Measurements from ENCODE around the gene PPP4R4. TPM values are rescaled to one million over a fixed set of nuclear protein-coding genes. Genes with fewer than 3 reads are reported as not detected.

Gene PPP4R4
- total RNA-seq, 2 donors from 2014 or later, result 4.6 to 8.4 TPM

DNA sequence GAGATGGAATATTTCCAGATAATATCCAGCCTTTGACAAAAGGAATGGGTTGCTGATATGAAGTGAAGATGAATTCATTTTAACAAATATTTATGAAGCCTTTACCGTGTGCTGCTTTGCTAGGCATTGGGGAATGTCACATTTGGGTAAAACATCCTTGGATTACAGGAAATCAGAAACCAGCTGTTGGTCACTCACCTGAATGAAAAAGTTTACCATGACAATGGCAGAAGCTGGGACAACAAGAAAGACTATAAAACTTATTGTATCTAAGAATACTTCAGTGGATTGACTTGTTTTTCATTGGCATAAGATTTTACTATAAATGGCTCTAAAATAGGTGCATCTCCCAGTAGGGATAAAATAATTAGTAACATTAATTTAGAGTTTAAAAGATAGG, 19.7 kb downstream of the PPP4R4 start:
- TF ChIP-seq, protein P1, sequence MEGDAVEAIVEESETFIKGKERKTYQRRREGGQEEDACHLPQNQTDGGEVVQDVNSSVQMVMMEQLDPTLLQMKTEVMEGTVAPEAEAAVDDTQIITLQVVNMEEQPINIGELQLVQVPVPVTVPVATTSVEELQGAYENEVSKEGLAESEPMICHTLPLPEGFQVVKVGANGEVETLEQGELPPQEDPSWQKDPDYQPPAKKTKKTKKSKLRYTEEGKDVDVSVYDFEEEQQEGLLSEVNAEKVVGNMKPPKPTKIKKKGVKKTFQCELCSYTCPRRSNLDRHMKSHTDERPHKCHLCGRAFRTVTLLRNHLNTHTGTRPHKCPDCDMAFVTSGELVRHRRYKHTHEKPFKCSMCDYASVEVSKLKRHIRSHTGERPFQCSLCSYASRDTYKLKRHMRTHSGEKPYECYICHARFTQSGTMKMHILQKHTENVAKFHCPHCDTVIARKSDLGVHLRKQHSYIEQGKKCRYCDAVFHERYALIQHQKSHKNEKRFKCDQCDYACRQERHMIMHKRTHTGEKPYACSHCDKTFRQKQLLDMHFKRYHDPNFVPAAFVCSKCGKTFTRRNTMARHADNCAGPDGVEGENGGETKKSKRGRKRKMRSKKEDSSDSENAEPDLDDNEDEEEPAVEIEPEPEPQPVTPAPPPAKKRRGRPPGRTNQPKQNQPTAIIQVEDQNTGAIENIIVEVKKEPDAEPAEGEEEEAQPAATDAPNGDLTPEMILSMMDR (conservative IDR thresholded peaks at IDR 0.05), result no peak
- no peak overlapping the region for H3K4me3 ChIP-seq (ENCODE audit: low read length)
- H3K27ac ChIP-seq (ENCODE audit: low read depth, low read length), result no peak overlapping the region
- WGBS, 2 experiments (ENCODE audit: insufficient coverage in 1 of 2, insufficient read length in 1 of 2), result 52% methylated on average over 1 of the region's 1 CpG; no CpG with 5 or more reads in 1 of the 2 experiments
- Mint-ChIP-seq H3K27me3 (ENCODE audit: insufficient read depth) (no peaks in the 10 kb centered on the region), H3K27ac (no peak overlapping the region), H3K36me3 (ENCODE audit: low read depth) (no peaks in the 10 kb centered on the region), H3K9me3 (peaks cover 14% of the 10 kb centered on the region), H3K4me1 (peaks cover 2% of the 10 kb centered on the region), H3K4me3 (no peak overlapping the region)
- H3K36me3 ChIP-seq (ENCODE audit: control insufficient read depth, insufficient read depth, low read length), result no peaks in the 10 kb centered on the region
- no peaks in the 10 kb centered on the region for H3K27me3 ChIP-seq (ENCODE audit: control insufficient read depth, insufficient read depth, low read length, poor library complexity, severe bottlenecking)
- no peaks in the 10 kb centered on the region for H3K4me1 ChIP-seq (ENCODE audit: control insufficient read depth, insufficient read depth, low read length)
- H3K9ac ChIP-seq (ENCODE audit: extremely low read depth, low read length, poor library complexity, severe bottlenecking), result no peak overlapping the region
- H3K9me3 ChIP-seq (ENCODE audit: control insufficient read depth, low read length), result peaks cover 3% of the 10 kb centered on the region
- no peak for DNase-seq

DNA sequence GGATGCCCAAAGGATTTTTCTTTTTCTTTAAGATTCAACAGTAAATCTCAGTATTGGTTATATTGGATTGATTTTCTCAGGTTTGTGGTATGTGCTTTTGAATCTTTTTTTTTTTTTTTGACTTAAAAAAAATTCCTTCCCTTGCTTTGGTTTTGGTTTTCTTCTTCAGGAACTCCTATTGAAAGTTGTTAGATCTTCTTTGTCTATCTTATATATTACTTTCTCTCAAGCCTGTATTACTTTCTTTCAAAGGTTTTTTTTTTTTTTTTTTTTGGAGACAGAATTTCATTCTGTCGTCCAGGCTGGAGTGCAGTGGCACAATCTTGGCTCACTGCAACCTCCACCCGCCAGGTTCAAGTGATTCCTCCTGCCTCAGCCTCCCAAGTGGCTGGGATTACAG, 21.9 kb downstream of the PPP4R4 start:
- no peak for DNase-seq
- WGBS, 2 experiments (ENCODE audit: insufficient coverage in 1 of 2, insufficient read length in 1 of 2), result 94% methylated on average over 2 of the region's 2 CpGs; no CpG with 5 or more reads in 1 of the 2 experiments
- peaks cover 2% of the 10 kb centered on the region for H3K4me1 Mint-ChIP-seq
- no peak overlapping the region for H3K4me3 Mint-ChIP-seq
- Histone ChIP-seq H3K4me3 (ENCODE audit: low read length) (no peak overlapping the region), H3K36me3 (ENCODE audit: control insufficient read depth, insufficient read depth, low read length) (no peaks in the 10 kb centered on the region), H3K9ac (ENCODE audit: extremely low read depth, low read length, poor library complexity, severe bottlenecking) (no peak overlapping the region), H3K4me1 (ENCODE audit: control insufficient read depth, insufficient read depth, low read length) (no peaks in the 10 kb centered on the region), H3K27me3 (ENCODE audit: control insufficient read depth, insufficient read depth, low read length, poor library complexity, severe bottlenecking) (no peaks in the 10 kb centered on the region), H3K27ac (ENCODE audit: low read depth, low read length) (no peak overlapping the region), H3K9me3 (ENCODE audit: control insufficient read depth, low read length) (peaks cover 6% of the 10 kb centered on the region)
- H3K36me3 Mint-ChIP-seq (ENCODE audit: low read depth), result no peaks in the 10 kb centered on the region
- peaks cover 30% of the 10 kb centered on the region for H3K9me3 Mint-ChIP-seq
- H3K27me3 Mint-ChIP-seq (ENCODE audit: insufficient read depth), result peaks cover 3% of the 10 kb centered on the region
- TF ChIP-seq, protein P1 (conservative IDR thresholded peaks at IDR 0.05), result no peak
- H3K27ac Mint-ChIP-seq, result no peak overlapping the region

DNA sequence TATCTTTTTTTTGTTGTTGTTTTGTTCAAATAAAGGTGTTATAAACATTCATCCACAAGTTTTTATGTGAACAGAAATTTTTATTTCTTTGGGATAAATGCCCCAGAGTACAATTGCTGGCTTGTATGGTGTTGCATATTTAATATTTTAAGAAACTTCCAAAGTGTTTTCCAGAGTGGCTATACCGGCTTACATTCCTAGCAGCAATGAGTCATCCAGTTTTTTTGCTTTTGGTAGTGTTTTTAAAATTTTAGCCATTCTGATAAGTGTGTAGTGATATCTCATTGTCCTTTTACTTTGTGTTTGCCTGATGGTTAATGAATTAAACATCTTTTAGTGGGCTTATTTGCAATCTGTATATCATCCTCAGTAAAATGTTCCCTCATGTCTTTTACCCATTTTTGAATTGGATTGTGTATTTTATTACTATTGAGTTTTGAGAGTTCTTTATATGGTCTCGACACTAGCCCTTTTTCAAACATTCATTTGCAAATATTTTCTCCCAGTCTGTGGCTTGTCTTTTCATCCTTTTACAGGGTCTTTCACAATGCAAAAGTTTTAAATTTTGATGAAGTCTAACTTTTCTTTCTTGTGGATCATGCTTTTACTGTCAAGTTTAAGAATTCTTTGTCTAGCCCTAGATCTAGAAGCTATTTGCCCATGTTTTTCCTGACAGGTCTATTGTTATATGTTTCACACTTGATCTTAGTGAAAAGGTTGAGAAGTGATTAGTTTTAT, 29.5 kb downstream of the PPP4R4 start:
- TF ChIP-seq, protein P1 (conservative IDR thresholded peaks at IDR 0.05), result no peak
- Histone ChIP-seq H3K9me3 (ENCODE audit: control insufficient read depth, low read length) (peaks cover 4% of the 10 kb centered on the region), H3K27ac (ENCODE audit: low read depth, low read length) (no peak overlapping the region), H3K9ac (ENCODE audit: extremely low read depth, low read length, poor library complexity, severe bottlenecking) (no peak overlapping the region), H3K4me1 (ENCODE audit: control insufficient read depth, insufficient read depth, low read length) (no peaks in the 10 kb centered on the region), H3K4me3 (ENCODE audit: low read length) (no peak overlapping the region), H3K36me3 (ENCODE audit: control insufficient read depth, insufficient read depth, low read length) (no peaks in the 10 kb centered on the region), H3K27me3 (ENCODE audit: control insufficient read depth, insufficient read depth, low read length, poor library complexity, severe bottlenecking) (no peaks in the 10 kb centered on the region)
- H3K27ac Mint-ChIP-seq, result no peak overlapping the region
- peaks cover 4% of the 10 kb centered on the region for H3K4me1 Mint-ChIP-seq
- peaks cover 3% of the 10 kb centered on the region for H3K27me3 Mint-ChIP-seq (ENCODE audit: insufficient read depth)
- 98% methylated on average over 2 of the region's 2 CpGs; no CpG with 5 or more reads in 1 of the 2 experiments for WGBS, 2 experiments (ENCODE audit: insufficient coverage in 1 of 2, insufficient read length in 1 of 2)
- H3K4me3 Mint-ChIP-seq, result no peak overlapping the region
- DNase-seq, result no peak
- peaks cover 15% of the 10 kb centered on the region for H3K9me3 Mint-ChIP-seq
- no peaks in the 10 kb centered on the region for H3K36me3 Mint-ChIP-seq (ENCODE audit: low read depth)

Measured in endodermal cell (in vitro differentiated cells).